GM13977 (cell line): ENCODE results near the gene SLC12A6.

Source experiments
- DNase-seq: peaks from one replicate; pipeline ENCODE4 v3.0.0; 2012; ENCODE audit warnings: low spot score
- CTCF ChIP-seq: IDR thresholded peaks from 2 replicates; pipeline ENCODE4 v1.5.1; 2012; ENCODE audit warnings: mild to moderate bottlenecking, control low read depth; ENCODE audit not compliant: insufficient read depth; ENCODE audit errors: extremely low read depth, missing control alignments
- in situ Hi-C: fragments of 300-500 bp; cut with MboI; formaldehyde crosslinking; loops from one replicate; pipeline ENCODE4 v1.12.0; 2022; ENCODE audit warnings: low sequenced_read_pairs, low pct_unique_long_range_greater_than_20kb, mixed read lengths, inconsistent platforms; ENCODE audit not compliant: unreplicated experiment

SLC12A6 gene

GRCh38 chr15:34364041-34364440 lies 26.5 kb upstream of the SLC12A6 start:
- TF ChIP-seq CTCF, result no peak
- DNase-seq, result no peak
- in situ Hi-C loops, result loop anchor here (25.0 kb wide), 1 partner anchor 223 kb away; the partner anchor contains the start of gene GOLGA8B

DNA sequence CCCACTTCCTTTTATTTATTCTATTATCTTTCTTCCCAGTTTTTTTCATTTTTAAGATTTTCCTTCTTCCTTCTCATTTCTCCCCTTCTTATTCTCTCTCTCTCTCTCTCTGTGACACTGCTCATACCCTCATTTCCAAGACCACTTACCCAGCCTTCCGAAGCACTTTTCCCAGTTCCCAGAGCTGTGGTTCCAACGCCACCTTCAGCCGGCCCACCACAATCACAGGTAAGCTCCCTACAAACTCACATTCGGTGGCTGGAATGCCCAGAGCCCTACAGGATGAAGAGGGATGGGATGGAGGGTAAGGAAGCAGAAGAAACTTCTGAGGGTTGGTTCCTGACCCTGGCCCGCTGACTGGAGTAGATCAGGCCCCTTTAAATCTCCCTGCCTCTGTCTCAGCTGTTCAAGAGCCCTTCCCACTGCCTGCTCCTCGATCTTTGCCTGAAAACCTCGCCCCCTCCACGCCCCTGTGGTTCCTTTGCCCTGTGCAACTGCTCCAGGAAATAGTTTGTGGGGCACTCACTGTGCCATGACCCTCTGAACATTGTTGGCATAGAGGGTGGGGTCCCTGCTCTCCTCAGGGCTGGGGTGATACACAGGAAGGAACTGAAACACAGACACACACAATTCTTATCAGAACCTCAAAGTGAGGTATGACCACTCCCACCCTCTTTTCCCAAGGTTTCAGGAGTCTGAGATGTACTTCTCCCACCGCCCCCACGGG lies 24.6 kb upstream of the SLC12A6 start:
- in situ Hi-C loops, result loop anchor here (25.0 kb wide), 1 partner anchor 225 kb away; the partner anchor contains the start of gene GOLGA8B
- DNase-seq, result no peak
- TF ChIP-seq CTCF, result no peak

DNA sequence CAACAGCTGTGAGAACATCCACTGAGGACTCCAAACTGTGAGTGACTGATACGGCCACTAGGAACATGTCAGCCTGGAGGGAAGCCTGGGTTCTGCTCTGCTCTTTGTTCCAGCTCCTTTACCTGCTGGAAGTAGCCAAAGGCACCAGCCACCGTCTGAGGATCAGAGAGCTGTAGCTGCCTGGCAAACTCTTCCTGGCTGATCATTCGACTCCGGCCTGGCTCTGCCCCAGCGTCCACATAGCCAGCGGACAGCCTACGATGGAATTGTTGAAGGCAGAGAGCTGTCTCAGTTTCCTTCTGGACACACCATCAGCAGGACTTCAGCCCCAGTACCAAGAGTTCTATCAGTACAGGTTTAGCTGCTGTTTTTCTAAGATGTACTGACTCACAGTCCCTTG lies 23.7 kb upstream of the SLC12A6 start:
- TF ChIP-seq CTCF, result no peak
- DNase-seq, result no peak
- in situ Hi-C loops, result loop anchor here (25.0 kb wide), 1 partner anchor 226 kb away; the partner anchor contains the start of gene GOLGA8B

- no peak for DNase-seq
- in situ Hi-C loops, result loop anchor here (25.0 kb wide), 1 partner anchor 227 kb away; the partner anchor contains the start of gene GOLGA8B
- TF ChIP-seq CTCF, result no peak
Observed at GRCh38 chr15:34360298-34360697, 22.7 kb upstream of the SLC12A6 start.

DNA sequence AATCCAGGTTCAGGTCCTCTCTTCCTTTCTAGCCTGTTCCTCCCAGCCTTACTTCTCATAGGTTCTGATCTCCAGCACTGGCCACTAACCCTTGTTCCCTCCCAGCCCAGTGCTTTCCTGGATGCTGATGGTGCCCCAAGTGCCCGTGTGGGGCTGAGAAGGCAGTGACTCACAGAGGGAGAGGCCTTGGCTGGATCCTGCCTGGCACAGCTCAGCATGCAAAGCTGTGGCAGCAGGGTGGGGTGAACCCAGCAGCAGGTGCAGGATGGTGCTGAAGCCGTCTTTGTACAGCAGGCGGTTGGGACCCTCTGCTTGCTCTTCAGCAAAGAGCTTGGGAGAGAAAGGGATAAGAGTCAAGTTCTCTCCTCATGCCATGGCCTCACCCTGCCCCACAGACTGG lies 21.8 kb upstream of the SLC12A6 start:
- no peak for DNase-seq
- in situ Hi-C loops, result loop anchor here (25.0 kb wide), 1 partner anchor 228 kb away; the partner anchor contains the start of gene GOLGA8B
- no peak for TF ChIP-seq CTCF

DNA sequence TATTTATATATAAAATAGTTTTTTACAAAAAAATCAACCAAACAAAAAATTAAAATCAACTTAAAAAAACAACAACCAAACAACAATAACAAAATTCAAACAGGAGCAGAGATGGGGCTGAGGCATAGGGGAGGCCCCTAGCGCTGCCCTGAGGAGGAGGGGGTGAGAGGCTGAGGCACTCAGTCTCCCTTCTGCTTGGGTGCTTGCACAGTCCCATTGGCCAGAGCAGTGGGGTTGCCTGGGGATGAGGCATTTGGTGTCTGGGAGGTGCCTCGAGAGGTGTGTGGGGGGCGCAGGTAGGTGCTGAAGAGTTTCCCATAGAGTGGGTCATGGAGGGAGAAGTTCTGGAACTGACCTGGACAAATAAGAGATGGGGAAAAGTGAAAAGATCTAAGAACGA lies 21.4 kb upstream of the SLC12A6 start:
- no peak for TF ChIP-seq CTCF
- in situ Hi-C loops, result loop anchor here (25.0 kb wide), 1 partner anchor 228 kb away; the partner anchor contains the start of gene GOLGA8B
- DNase-seq, result no peak
